ENCODE data around the gene ANAPC13.

The ANAPC13 gene

GRCh38 chr3:134485718-134486576 is at the start of gene ANAPC13, which contains the start of gene CEP63:
Gene ANAPC13 (minus strand): TSS chr3:134485985. CDS start chr3:134482904, 3,081 bp downstream.
Gene CEP63 (plus strand): TSS chr3:134486057. CDS start chr3:134495321, 9,264 bp downstream.
- peak; percentile 81 to 86 for DNase-seq (ENCODE audit: low read depth in 2 of 2)

GRCh38 chr3:134535186-134535970 is 49.6 kb upstream of the ANAPC13 start:
- DNase-seq (ENCODE audit: low read depth in 2 of 2): no peak

GRCh38 chr3:134533493-134533892 is 47.7 kb upstream of the ANAPC13 start:
- DNase-seq (ENCODE audit: low read depth in 2 of 2): no peak

GRCh38 chr3:134527538-134528186 is 41.9 kb upstream of the ANAPC13 start:
- DNase-seq (ENCODE audit: low read depth in 2 of 2): no peak

GRCh38 chr3:134527037-134527436 is 41.3 kb upstream of the ANAPC13 start:
- DNase-seq (ENCODE audit: low read depth in 2 of 2): no peak

GRCh38 chr3:134526319-134526718 is 40.5 kb upstream of the ANAPC13 start:
- DNase-seq (ENCODE audit: low read depth in 2 of 2): no peak

GRCh38 chr3:134525293-134525692 is 39.5 kb upstream of the ANAPC13 start:
- DNase-seq (ENCODE audit: low read depth in 2 of 2): no peak

- DNase-seq (ENCODE audit: low read depth in 2 of 2): no peak
Measured at GRCh38 chr3:134522541-134522940, 36.8 kb upstream of the ANAPC13 start.

- no peak for DNase-seq (ENCODE audit: low read depth in 2 of 2)
Measured at GRCh38 chr3:134517791-134518190, 32.0 kb upstream of the ANAPC13 start.

GRCh38 chr3:134516905-134517304 is 31.1 kb upstream of the ANAPC13 start:
- DNase-seq (ENCODE audit: low read depth in 2 of 2): no peak

- DNase-seq (ENCODE audit: low read depth in 2 of 2): no peak
Measured at GRCh38 chr3:134511500-134511899, 25.7 kb upstream of the ANAPC13 start.

GRCh38 chr3:134505485-134505884 is 19.7 kb upstream of the ANAPC13 start:
- no peak for DNase-seq (ENCODE audit: low read depth in 2 of 2)

GRCh38 chr3:134504132-134504531 is 18.3 kb upstream of the ANAPC13 start:
- no peak for DNase-seq (ENCODE audit: low read depth in 2 of 2)

- no peak for DNase-seq (ENCODE audit: low read depth in 2 of 2)
Measured at GRCh38 chr3:134503266-134503665, 17.5 kb upstream of the ANAPC13 start.

GRCh38 chr3:134496471-134497071 is 10.8 kb upstream of the ANAPC13 start:
- DNase-seq (ENCODE audit: low read depth in 2 of 2): no peak

GRCh38 chr3:134495980-134496379 is 10.2 kb upstream of the ANAPC13 start:
- no peak for DNase-seq (ENCODE audit: low read depth in 2 of 2)

GRCh38 chr3:134494495-134494894 is 8.7 kb upstream of the ANAPC13 start:
- no peak for DNase-seq (ENCODE audit: low read depth in 2 of 2)

GRCh38 chr3:134487406-134487805 is 1.6 kb upstream of the ANAPC13 start:
- DNase-seq (ENCODE audit: low read depth in 2 of 2): no peak

- no peak for DNase-seq (ENCODE audit: low read depth in 2 of 2)
Measured at GRCh38 chr3:134486577-134487041, 824 bp upstream of the ANAPC13 start.

GRCh38 chr3:134485075-134485717 is 589 bp downstream of the ANAPC13 start:
- peak in 1 of 2 donors; percentile 80 for DNase-seq (ENCODE audit: low read depth in 2 of 2)
